Skeletal muscle satellite cell (primary cell): ENCODE results near the gene SEZ6L.

Experiments
- H3K27me3 ChIP-seq: 2 replicates; pipeline ENCODE4 v1.7.0; 2013; ENCODE audit warnings: low read length; ENCODE audit not compliant: control insufficient read depth, insufficient read depth
- H3K36me3 ChIP-seq: 2 replicates; pipeline ENCODE4 v1.7.0; 2013; ENCODE audit warnings: mild to moderate bottlenecking, control low read depth, low read length; ENCODE audit not compliant: insufficient read depth
- H3K4me1 ChIP-seq: 2 replicates; pipeline ENCODE4 v1.7.0; 2013; ENCODE audit warnings: low read length; ENCODE audit not compliant: control insufficient read depth, insufficient read depth
- H3K4me2 ChIP-seq: 2 replicates; pipeline ENCODE4 v1.7.0; 2013; ENCODE audit warnings: mild to moderate bottlenecking, low read length
- H3K4me3 ChIP-seq: 2 replicates; pipeline ENCODE4 v1.7.0; 2013; ENCODE audit warnings: low read length
- H3K9ac ChIP-seq: 2 replicates; pipeline ENCODE4 v1.7.0; 2013; ENCODE audit warnings: mild to moderate bottlenecking, low read depth, low read length, moderate library complexity
- H3K9me3 ChIP-seq: replicated peaks from 2 replicates; pipeline ENCODE4 v1.7.0; 2013; ENCODE audit warnings: mild to moderate bottlenecking, control low read depth, low read length

SEZ6L gene

DNA sequence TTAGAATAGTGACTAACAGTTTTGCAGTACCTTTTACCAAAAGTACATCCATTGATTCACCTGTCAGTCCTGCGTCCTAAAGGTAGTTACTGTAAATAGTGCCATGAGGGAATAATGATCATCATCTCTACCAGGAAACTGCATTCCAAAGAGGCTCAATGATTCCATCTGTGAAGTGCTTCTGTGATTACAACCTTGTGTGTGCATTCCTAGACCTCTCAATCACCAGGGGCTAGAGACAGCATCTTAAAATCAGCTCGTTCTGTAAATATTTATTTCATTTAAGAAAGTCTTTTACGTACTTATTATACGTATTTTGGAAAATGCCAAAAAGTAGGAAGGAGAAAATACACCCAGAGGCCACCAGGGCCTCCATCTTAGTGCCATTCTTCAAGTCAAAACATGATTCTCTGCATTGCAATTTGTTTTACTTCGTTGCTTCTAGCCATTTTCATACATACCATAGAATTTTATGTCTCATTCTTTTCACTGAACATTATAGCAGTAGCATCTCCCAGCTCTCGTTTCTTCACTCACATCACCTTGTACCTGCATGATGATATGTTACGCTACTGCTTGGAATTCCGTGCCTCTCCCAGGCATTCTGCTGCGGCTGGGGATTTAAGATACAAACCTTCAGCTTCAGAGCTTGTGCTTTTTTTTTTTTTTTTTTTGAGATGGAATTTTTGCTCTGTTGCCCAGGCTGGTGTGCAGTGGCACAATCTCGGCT, 117.0 kb downstream of the SEZ6L start:
- H3K27me3 ChIP-seq = peaks cover 20% of the 10 kb centered on the region
- H3K4me1 ChIP-seq = no peaks in the 10 kb centered on the region
- no peak overlapping the region for H3K4me3 ChIP-seq
- no peak overlapping the region for H3K9ac ChIP-seq
- no peaks in the 10 kb centered on the region for H3K36me3 ChIP-seq
- H3K4me2 ChIP-seq = no peak overlapping the region
- H3K9me3 ChIP-seq = no peaks in the 10 kb centered on the region

DNA sequence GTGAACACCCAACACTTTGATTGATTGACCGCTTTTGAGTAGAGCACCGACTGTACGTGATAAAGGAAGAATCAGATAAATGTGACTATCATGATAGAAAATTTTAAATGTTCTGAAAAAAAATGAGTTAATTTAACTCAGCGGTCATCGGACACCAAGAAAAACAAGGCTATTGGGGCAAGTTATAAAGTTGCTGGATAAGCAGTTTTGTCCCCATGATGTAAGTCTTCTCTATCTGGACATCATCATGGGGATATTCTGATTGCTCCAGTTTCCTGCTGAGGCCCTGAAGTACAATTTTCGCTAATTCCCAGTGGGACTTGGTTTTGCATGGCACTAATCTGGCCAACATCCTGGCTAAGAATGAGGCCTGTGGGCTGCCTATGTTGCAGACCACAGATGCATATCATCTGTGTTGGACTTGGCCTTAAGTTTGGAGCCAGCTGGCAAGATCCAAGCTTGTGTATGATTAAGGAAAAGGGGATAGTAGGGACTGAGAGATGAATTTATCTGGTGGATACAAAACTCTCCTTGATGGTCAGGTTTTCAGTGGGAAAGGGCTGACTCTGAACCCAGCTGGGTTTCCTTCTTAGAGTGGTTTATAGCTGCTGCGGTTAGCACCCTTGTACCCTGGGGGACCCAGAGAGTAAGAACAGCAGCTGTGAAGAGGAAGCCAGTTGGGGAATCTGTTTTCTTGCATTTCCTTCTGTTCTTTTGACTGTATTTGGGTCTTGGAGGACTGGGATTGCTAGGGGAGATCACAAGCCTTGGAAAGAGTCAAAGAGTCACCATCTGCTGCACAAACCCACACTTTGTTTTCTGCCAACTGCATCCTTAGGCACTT, 118.3 kb downstream of the SEZ6L start:
- H3K27me3 ChIP-seq = peaks cover 20% of the 10 kb centered on the region
- H3K9ac ChIP-seq = no peak overlapping the region

DNA sequence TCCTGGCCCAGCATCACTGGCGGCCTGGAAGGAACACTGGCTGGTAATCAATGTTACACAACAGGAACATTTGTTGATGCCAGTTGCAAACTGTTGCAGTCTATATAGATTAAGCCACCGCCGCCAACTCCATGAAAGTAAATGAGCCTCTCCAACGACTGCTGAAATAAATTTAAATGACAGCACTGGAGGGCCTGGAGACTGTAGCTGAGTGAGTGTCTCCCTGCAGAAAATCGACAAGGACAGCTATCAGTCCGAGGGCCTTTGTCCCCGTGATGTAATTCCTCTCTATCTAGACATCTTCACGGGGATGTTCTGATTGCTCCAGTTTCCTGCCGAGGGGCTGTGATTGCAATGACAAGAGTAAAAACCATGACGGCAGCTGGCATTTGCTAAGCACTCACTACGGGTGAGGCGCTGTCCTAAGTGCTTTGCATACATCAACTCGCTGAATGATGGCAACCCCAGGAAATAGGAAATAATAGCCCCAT, 120.4 kb downstream of the SEZ6L start:
- H3K4me2 ChIP-seq = no peak overlapping the region
- no peaks in the 10 kb centered on the region for H3K36me3 ChIP-seq
- H3K9ac ChIP-seq = no peak overlapping the region
- no peak overlapping the region for H3K4me3 ChIP-seq
- H3K9me3 ChIP-seq = no peaks in the 10 kb centered on the region
- H3K27me3 ChIP-seq = peaks cover 26% of the 10 kb centered on the region
- H3K4me1 ChIP-seq = no peaks in the 10 kb centered on the region

More for the DNA sequence above, 118.3 kb downstream of the SEZ6L start:
- Histone ChIP-seq H3K4me3 (no peak overlapping the region), H3K4me1 (no peaks in the 10 kb centered on the region), H3K4me2 (no peak overlapping the region), H3K36me3 (no peaks in the 10 kb centered on the region), H3K9me3 (no peaks in the 10 kb centered on the region)

DNA sequence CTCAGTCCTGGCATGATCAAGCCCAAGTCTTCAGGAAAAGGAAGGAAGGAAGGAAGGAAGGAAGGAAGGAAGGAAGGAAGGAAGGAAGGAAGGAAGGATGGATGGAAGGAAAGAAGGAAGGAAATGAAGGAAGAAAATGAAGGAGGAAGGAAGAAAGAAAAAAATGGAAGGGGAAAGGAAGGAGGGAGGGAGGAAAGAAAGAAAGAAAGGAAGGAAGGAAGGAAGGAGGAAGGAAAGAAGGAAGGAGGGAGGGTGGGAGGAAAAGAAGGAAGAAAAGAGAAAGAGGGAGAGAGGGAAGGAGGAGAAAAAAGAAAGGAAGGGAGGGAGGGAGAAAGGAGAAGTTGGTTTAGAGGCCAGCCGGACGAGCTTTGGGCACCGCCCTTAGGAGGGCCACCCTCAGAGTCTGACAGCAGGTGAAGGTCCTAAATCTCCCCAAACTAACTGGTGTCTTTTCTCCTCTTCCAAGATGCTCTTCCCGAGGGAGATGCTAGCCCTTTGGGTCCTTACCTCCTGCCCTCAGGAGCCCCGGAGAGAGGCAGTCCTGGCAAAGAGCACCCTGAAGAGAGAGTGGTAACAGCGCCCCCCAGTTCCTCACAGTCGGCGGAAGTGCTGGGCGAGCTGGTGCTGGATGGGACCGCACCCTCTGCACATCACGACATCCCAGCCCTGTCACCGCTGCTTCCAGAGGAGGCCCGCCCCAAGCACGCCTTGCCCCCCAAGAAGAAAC, 122.8 kb downstream of the SEZ6L start:
- H3K4me3 ChIP-seq = no peak overlapping the region
- H3K9ac ChIP-seq = no peak overlapping the region
- H3K4me2 ChIP-seq = no peak overlapping the region
- peaks cover 39% of the 10 kb centered on the region for H3K27me3 ChIP-seq
- H3K36me3 ChIP-seq = no peaks in the 10 kb centered on the region
- H3K4me1 ChIP-seq = no peaks in the 10 kb centered on the region
- H3K9me3 ChIP-seq = no peaks in the 10 kb centered on the region

DNA sequence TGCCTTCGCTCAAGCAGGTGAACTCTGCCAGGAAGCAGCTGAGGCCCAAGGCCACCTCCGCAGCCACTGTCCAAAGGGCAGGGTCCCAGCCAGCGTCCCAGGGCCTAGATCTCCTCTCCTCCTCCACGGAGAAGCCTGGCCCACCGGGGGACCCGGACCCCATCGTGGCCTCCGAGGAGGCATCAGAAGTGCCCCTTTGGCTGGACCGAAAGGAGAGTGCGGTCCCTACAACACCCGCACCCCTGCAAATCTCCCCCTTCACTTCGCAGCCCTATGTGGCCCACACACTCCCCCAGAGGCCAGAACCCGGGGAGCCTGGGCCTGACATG, 123.4 kb downstream of the SEZ6L start:
- Histone ChIP-seq H3K9ac (no peak overlapping the region), H3K36me3 (no peaks in the 10 kb centered on the region)

DNA sequence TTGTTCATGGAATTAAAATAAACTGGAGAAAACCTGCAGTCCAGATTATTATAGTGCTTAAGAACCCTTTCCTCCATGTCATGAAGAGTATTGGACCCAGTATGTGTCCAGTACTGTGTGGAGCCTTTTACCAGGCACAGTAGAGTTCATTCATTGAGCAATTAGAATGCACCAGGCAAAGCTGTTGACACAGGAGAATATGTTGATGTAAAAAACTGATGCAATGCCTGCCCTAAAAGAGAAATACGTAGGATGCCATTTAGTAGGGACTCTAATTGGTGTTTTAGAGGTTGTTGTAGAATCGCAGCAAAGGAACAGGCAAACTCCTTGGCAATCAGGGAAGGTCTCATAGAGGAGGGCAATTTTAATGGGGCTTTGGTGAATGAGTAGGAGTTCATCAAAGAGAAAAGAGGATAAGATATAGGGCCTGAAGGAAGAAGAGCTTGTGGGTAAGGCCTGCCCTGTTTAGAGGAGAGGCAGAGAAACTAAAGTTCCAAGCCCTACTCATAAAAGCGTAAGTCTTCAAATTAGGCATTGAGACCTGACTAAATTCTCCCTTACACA, 126.4 kb downstream of the SEZ6L start:
- Histone ChIP-seq H3K36me3 (no peaks in the 10 kb centered on the region), H3K27me3 (peaks cover 36% of the 10 kb centered on the region), H3K9ac (no peak overlapping the region), H3K9me3 (no peaks in the 10 kb centered on the region), H3K4me2 (no peak overlapping the region), H3K4me1 (no peaks in the 10 kb centered on the region), H3K4me3 (no peak overlapping the region)

More for the DNA sequence above, 123.4 kb downstream of the SEZ6L start:
- Histone ChIP-seq H3K9me3 (no peaks in the 10 kb centered on the region), H3K4me2 (no peak overlapping the region), H3K27me3 (peaks cover 39% of the 10 kb centered on the region), H3K4me3 (no peak overlapping the region), H3K4me1 (no peaks in the 10 kb centered on the region)

DNA sequence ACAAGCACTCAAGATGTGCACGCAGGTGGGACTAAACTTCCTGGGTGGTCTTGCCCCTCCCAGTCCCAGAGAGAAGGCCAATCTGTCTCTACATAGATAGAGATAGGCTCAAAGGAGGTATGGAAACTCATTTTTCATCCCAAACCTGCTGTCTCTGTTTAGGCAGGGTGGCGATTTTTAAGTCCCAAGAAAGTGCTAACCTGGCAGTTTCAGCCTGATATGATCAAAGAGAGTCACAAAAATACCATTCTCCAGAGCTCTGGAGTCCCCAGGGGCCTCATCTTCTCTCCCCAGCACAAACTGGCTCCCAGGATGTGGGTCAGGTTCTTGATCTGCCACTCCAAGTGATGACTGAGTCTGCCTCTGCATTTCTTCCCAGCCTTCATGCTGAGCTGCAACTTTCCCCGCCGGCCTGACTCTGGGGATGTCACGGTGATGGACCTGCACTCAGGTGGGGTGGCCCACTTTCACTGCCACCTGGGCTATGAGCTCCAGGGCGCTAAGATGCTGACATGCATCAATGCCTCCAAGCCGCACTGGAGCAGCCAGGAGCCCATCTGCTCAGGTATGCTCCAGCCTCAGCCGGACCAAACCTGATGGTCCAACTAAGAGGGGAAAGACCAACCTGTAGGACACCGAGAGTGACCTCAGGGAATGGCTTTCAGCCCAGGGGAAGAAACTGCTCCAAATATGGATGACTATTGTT, 129.5 kb downstream of the SEZ6L start:
- Histone ChIP-seq H3K9ac (no peak overlapping the region), H3K4me2 (no peak overlapping the region), H3K9me3 (no peaks in the 10 kb centered on the region), H3K27me3 (peaks cover 54% of the 10 kb centered on the region), H3K4me3 (no peak overlapping the region), H3K36me3 (no peaks in the 10 kb centered on the region), H3K4me1 (no peaks in the 10 kb centered on the region)

DNA sequence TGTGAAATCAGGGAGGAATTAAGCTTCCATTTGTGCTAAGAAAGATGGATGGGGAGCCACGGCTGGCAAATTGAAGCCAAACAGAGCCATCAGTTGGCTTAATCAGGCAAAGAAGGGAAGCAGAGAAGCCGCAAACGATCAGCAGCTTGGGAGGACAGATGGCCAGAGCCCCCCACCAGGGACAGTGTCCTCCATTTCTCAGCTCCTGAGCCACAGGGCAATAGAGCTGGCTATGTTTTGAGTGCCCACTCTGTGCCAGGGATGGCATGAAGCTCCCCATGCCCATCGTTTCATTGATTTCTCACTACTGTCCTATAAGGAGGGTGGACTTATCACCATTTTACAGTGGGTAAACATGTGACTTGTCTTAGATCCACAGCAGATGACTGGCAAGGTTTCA, 133.5 kb downstream of the SEZ6L start:
- H3K4me3 ChIP-seq = no peak overlapping the region
- H3K9ac ChIP-seq = no peak overlapping the region
- H3K4me2 ChIP-seq = no peak overlapping the region
- peaks cover 47% of the 10 kb centered on the region for H3K27me3 ChIP-seq
- no peaks in the 10 kb centered on the region for H3K36me3 ChIP-seq
- no peaks in the 10 kb centered on the region for H3K9me3 ChIP-seq
- no peaks in the 10 kb centered on the region for H3K4me1 ChIP-seq

DNA sequence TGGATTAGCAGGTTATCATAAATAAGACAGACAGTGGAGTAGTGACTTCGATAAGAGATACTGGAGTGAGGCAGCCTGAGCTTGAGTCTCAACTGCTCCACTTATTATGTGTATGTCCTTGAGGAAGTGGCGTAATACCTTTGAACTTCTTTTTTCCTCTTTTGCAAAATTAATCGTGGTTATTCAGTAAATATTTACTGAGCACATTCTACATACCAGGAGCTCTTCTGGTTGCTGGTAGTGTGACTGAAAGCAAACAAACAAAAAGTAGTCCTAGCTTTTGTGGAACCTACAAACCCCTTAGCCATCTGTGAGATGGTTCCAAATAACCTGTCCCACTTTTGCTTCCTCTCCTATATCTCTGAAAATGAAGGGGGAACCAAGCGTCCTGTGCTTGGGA, 134.2 kb downstream of the SEZ6L start:
- Histone ChIP-seq H3K4me2 (no peak overlapping the region), H3K4me1 (no peaks in the 10 kb centered on the region), H3K36me3 (no peaks in the 10 kb centered on the region)

DNA sequence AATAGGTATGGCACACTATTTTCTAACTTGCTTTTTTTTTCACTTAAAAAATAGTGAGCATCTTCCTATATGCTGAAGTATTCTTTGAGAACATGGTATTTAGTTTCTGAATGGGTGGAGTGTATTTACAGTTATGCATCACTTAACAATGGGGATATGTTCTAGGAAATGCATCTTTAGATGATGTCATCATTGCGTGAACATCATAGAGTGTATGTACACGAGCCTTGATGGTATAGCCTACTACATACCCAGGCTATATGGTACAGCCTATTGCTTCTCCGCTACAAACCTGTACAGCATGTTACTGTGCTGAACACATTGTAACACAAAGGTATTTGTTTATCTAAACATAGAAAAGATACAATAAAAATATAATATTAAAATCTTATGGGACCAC, 135.5 kb downstream of the SEZ6L start:
- Histone ChIP-seq H3K9ac (no peak overlapping the region), H3K27me3 (peaks cover 40% of the 10 kb centered on the region), H3K4me2 (no peak overlapping the region), H3K4me3 (no peak overlapping the region), H3K9me3 (no peaks in the 10 kb centered on the region), H3K4me1 (no peaks in the 10 kb centered on the region), H3K36me3 (no peaks in the 10 kb centered on the region)

More for the DNA sequence above, 134.2 kb downstream of the SEZ6L start:
- Histone ChIP-seq H3K9ac (no peak overlapping the region), H3K4me3 (no peak overlapping the region), H3K27me3 (peaks cover 44% of the 10 kb centered on the region), H3K9me3 (no peaks in the 10 kb centered on the region)

DNA sequence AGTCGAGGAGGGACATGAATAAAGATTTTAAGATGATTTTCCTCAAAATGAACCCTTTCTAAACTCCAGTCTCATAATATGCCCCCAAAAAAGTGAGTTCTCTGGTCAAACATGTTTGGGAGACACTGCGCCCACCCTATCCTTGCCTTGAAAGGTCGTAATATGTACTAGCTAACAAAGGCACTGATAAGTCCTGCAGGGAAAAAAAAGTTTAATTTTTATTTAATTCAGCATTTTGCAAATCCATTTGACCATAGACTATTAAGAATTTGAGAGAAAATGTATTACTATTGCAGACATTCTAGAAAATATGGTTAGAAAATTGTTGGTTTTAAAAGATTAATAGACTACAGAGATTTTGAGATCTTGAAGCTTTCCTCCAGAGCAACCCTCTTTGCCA, 139.2 kb downstream of the SEZ6L start:
- no peaks in the 10 kb centered on the region for H3K4me1 ChIP-seq

More for the DNA sequence above, 139.2 kb downstream of the SEZ6L start:
- Histone ChIP-seq H3K4me3 (no peak overlapping the region), H3K9ac (no peak overlapping the region), H3K27me3 (peaks cover 24% of the 10 kb centered on the region), H3K36me3 (no peaks in the 10 kb centered on the region), H3K4me2 (no peak overlapping the region), H3K9me3 (no peaks in the 10 kb centered on the region)
